OCI-LY1 (cell line): ENCODE measurements around the gene AKAP13.

Experiments
- CTCF ChIP-seq: fragments of 200-600 bp; sonication (generic), shearing (Covaris generic); IDR thresholded peaks from 2 replicates; pipeline ENCODE4 v1.5.1; 2017; ENCODE audit warnings: mild to moderate bottlenecking, antibody characterized with exemption, low read length, moderate library complexity, mixed read lengths
- EZH2 ChIP-seq: fragments of 200-600 bp; sonication (generic), shearing (Covaris generic); IDR thresholded peaks from 2 replicates; pipeline ENCODE4 v1.8.0; 2017; ENCODE audit warnings: borderline replicate concordance, mixed run types, mild to moderate bottlenecking, antibody characterized with exemption, low read length, moderate library complexity, mixed read lengths

- TF ChIP-seq CTCF: no peak
- TF ChIP-seq EZH2: no peak
These were observed 12.7 kb upstream of the AKAP13 start for GRCh38 chr15:85367741-85368140.
